ENCODE results near the gene USP40.

USP40 gene

DNA sequence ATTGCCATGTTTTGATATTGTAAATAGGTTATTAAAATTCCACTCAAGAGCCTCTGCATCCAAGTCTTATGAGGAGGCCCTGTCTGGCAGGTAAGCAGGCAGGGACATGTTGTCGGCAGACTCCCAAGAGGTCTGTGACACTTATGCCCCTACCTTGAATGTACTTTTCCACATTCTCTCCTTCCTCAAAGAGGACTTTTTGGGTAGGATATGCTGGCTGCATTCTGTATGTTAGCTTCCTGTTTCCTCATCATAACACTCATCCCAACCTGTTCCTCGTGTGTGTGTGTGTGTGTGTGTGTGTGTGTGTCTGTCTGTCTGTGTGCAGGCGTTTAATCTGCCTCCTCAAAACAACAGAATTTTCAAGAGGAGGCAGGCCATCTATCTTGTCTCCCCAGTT, 75.3 kb downstream of the USP40 start:
- Histone ChIP-seq H3K4me1 (ENCODE audit: control insufficient read depth, insufficient read depth, low read length) (no peaks in the 10 kb centered on the region), H3K9me3 (ENCODE audit: control insufficient read depth, insufficient read depth, low read depth, low read length) (no peaks in the 10 kb centered on the region), H3K4me3 (ENCODE audit: low read depth, low read length) (no peak overlapping the region), H3K36me3 (ENCODE audit: control insufficient read depth in 2 of 2, insufficient read depth in 1 of 2, low read length in 2 of 2) (peaks cover 3 to 65% of the 10 kb centered on the region in 2 experiments), H3K27ac (ENCODE audit: extremely low read depth, low read depth, low read length) (no peak overlapping the region)
- ChIA-PET CTCF (no interaction called here), POLR2A (no interaction called here)
- TF ChIP-seq REPIN1 (tag by site-specific recombination; IDR thresholded peaks at IDR 0.05; ENCODE audit: low read depth) (no peak), ZNF221 (tag by site-specific recombination; IDR thresholded peaks at IDR 0.05; ENCODE audit: borderline replicate concordance) (no peak), ZNF707 (tag by site-specific recombination; IDR thresholded peaks at IDR 0.05) (no peak), ZNF114 (tag by site-specific recombination; IDR thresholded peaks at IDR 0.05) (no peak), FEZF1 (tag by site-specific recombination; IDR thresholded peaks at IDR 0.05) (no peak), ZNF654 (tag by site-specific recombination; IDR thresholded peaks at IDR 0.05; ENCODE audit: low read depth) (no peak), ZNF777 (tag by site-specific recombination; IDR thresholded peaks at IDR 0.05; ENCODE audit: borderline replicate concordance) (no peak), SP7 (tag by site-specific recombination; IDR thresholded peaks at IDR 0.05) (no peak)
- TF ChIP-seq, protein P1, sequence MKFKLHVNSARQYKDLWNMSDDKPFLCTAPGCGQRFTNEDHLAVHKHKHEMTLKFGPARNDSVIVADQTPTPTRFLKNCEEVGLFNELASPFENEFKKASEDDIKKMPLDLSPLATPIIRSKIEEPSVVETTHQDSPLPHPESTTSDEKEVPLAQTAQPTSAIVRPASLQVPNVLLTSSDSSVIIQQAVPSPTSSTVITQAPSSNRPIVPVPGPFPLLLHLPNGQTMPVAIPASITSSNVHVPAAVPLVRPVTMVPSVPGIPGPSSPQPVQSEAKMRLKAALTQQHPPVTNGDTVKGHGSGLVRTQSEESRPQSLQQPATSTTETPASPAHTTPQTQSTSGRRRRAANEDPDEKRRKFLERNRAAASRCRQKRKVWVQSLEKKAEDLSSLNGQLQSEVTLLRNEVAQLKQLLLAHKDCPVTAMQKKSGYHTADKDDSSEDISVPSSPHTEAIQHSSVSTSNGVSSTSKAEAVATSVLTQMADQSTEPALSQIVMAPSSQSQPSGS (tag by site-specific recombination; IDR thresholded peaks at IDR 0.05; ENCODE audit: low read depth): no peak

DNA sequence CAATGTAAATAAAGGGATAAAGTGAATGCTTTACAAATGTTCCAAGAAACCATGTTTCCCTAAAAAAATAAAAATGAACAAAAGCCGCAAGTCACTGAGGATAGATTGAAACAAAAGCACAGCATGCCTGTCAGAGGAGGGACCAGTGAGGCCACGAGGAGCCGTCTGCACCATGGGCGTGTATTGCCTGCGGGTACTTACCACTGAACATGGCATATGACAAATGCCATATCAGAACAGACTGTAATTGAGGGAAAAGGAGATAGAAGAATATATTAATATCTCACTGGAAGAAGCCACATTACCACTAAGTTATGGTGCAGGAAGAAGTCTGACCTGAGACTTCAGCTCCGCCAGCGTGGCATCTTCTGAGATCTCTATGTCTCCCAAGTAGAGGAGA, 75.8 kb downstream of the USP40 start:
- CTCF ChIA-PET: interaction anchor here (0.7 kb wide), 1 partner anchor 368 kb away, joined by 3 read pairs; no protein-coding TSS in a partner anchor
- H3K4me3 ChIP-seq (ENCODE audit: low read depth, low read length): no peak overlapping the region
- H3K4me1 ChIP-seq (ENCODE audit: control insufficient read depth, insufficient read depth, low read length): no peaks in the 10 kb centered on the region
- H3K27ac ChIP-seq (ENCODE audit: extremely low read depth, low read depth, low read length): no peak overlapping the region
- no peaks in the 10 kb centered on the region for H3K9me3 ChIP-seq (ENCODE audit: control insufficient read depth, insufficient read depth, low read depth, low read length)
- POLR2A ChIA-PET: no interaction called here
- TF ChIP-seq ZNF558 (tag by site-specific recombination; IDR thresholded peaks at IDR 0.05): no peak
- no peak for TF ChIP-seq ZNF596 (tag by site-specific recombination; IDR thresholded peaks at IDR 0.05)
- H3K36me3 ChIP-seq (ENCODE audit: control insufficient read depth in 2 of 2, insufficient read depth in 1 of 2, low read length in 2 of 2): peaks cover 3 to 66% of the 10 kb centered on the region in 2 experiments

DNA sequence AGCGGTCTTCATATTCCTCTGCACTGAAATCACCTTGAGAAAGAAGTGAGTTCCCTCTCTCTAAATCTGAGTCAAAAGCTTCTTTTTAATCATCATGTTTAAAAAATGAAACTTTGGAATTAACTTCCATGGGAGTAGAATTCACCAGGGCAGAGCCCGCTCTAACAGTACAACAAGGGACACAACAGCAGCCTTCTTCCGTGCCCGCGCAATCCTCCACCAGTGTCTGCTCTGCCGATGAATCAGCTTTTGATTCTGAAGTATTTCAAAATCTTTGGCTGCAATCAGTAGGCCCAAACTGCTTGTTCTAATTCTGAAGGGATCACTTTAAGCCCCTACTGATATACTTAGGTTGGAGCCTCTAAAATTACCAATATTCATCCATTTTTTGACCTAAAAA, 76.9 kb downstream of the USP40 start:
- Histone ChIP-seq H3K4me3 (ENCODE audit: low read depth, low read length) (no peak overlapping the region), H3K27ac (ENCODE audit: extremely low read depth, low read depth, low read length) (no peak overlapping the region)
- CTCF ChIA-PET: no interaction called here

DNA sequence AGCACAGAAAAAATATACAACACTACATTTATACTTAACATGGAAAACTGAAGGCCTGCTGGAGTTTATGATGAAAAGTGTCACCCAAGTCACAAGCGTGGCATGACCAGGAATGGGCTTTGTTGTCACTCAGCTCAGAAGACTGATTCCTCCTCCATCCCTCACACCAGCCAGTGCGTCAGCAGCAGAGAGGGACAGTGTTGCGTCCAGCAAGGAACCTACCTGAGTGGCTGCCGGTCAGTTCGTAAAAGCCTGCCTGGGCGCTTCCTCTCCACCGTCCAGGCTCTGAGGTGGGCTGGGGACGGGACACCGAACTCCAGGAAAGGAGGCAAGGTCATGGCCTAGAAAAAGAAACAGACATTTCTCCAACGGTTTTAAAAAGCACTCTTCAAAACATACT, 77.4 kb downstream of the USP40 start:
- POLR2A ChIA-PET: no interaction called here
- CTCF ChIA-PET: no interaction called here
- Histone ChIP-seq H3K36me3 (ENCODE audit: control insufficient read depth in 2 of 2, insufficient read depth in 1 of 2, low read length in 2 of 2) (peaks cover 0 to 79% of the 10 kb centered on the region in 2 experiments), H3K4me3 (ENCODE audit: low read depth, low read length) (no peak overlapping the region), H3K27ac (ENCODE audit: extremely low read depth, low read depth, low read length) (no peak overlapping the region), H3K4me1 (ENCODE audit: control insufficient read depth, insufficient read depth, low read length) (no peaks in the 10 kb centered on the region), H3K9me3 (ENCODE audit: control insufficient read depth, insufficient read depth, low read depth, low read length) (no peaks in the 10 kb centered on the region)
- TF ChIP-seq ZNF548 (tag by site-specific recombination; IDR thresholded peaks at IDR 0.05) (no peak), ZNF610 (tag by site-specific recombination; IDR thresholded peaks at IDR 0.05; ENCODE audit: borderline replicate concordance) (no peak), ZNF843 (tag by site-specific recombination; IDR thresholded peaks at IDR 0.05) (no peak), ZNF571 (tag by site-specific recombination; IDR thresholded peaks at IDR 0.05) (no peak), SCRT1 (tag by site-specific recombination; IDR thresholded peaks at IDR 0.05; ENCODE audit: borderline replicate concordance) (no peak), ZNF48 (tag by site-specific recombination; IDR thresholded peaks at IDR 0.05) (no peak)
- TF ChIP-seq, protein P2, sequence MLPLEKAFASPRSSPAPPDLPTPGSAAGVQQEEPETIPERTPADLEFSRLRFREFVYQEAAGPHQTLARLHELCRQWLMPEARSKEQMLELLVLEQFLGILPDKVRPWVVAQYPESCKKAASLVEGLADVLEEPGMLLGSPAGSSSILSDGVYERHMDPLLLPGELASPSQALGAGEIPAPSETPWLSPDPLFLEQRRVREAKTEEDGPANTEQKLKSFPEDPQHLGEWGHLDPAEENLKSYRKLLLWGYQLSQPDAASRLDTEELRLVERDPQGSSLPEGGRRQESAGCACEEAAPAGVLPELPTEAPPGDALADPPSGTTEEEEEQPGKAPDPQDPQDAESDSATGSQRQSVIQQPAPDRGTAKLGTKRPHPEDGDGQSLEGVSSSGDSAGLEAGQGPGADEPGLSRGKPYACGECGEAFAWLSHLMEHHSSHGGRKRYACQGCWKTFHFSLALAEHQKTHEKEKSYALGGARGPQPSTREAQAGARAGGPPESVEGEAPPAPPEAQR (tag by site-specific recombination; IDR thresholded peaks at IDR 0.05): no peak
- TF ChIP-seq, protein P3, sequence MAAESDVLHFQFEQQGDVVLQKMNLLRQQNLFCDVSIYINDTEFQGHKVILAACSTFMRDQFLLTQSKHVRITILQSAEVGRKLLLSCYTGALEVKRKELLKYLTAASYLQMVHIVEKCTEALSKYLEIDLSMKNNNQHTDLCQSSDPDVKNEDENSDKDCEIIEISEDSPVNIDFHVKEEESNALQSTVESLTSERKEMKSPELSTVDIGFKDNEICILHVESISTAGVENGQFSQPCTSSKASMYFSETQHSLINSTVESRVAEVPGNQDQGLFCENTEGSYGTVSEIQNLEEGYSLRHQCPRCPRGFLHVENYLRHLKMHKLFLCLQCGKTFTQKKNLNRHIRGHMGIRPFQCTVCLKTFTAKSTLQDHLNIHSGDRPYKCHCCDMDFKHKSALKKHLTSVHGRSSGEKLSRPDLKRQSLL (tag by site-specific recombination; IDR thresholded peaks at IDR 0.05): no peak

More for the DNA sequence above, 76.9 kb downstream of the USP40 start:
- POLR2A ChIA-PET: no interaction called here
- Histone ChIP-seq H3K36me3 (ENCODE audit: control insufficient read depth in 2 of 2, insufficient read depth in 1 of 2, low read length in 2 of 2) (peaks cover 3 to 74% of the 10 kb centered on the region in 2 experiments), H3K9me3 (ENCODE audit: control insufficient read depth, insufficient read depth, low read depth, low read length) (no peaks in the 10 kb centered on the region), H3K4me1 (ENCODE audit: control insufficient read depth, insufficient read depth, low read length) (no peaks in the 10 kb centered on the region)
- TF ChIP-seq ZNF239 (tag by site-specific recombination; IDR thresholded peaks at IDR 0.05) (no peak), ZNF302 (tag by site-specific recombination; IDR thresholded peaks at IDR 0.05; ENCODE audit: low read depth) (no peak), SP3 (tag by site-specific recombination; IDR thresholded peaks at IDR 0.05) (no peak), KLF7 (tag by site-specific recombination; IDR thresholded peaks at IDR 0.05; ENCODE audit: borderline replicate concordance) (no peak), ZFP41 (tag by site-specific recombination; IDR thresholded peaks at IDR 0.05; ENCODE audit: borderline replicate concordance) (no peak), TCF7L2 (IDR thresholded peaks at IDR 0.05; ENCODE audit: borderline replicate concordance, low read depth, low read length) (no peak), SCRT2 (tag by site-specific recombination; IDR thresholded peaks at IDR 0.05) (no peak), ZNF433 (tag by site-specific recombination; IDR thresholded peaks at IDR 0.05; ENCODE audit: low read depth) (no peak)
- TF ChIP-seq, protein P4, sequence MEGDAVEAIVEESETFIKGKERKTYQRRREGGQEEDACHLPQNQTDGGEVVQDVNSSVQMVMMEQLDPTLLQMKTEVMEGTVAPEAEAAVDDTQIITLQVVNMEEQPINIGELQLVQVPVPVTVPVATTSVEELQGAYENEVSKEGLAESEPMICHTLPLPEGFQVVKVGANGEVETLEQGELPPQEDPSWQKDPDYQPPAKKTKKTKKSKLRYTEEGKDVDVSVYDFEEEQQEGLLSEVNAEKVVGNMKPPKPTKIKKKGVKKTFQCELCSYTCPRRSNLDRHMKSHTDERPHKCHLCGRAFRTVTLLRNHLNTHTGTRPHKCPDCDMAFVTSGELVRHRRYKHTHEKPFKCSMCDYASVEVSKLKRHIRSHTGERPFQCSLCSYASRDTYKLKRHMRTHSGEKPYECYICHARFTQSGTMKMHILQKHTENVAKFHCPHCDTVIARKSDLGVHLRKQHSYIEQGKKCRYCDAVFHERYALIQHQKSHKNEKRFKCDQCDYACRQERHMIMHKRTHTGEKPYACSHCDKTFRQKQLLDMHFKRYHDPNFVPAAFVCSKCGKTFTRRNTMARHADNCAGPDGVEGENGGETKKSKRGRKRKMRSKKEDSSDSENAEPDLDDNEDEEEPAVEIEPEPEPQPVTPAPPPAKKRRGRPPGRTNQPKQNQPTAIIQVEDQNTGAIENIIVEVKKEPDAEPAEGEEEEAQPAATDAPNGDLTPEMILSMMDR (tag by site-specific recombination; IDR thresholded peaks at IDR 0.05): no peak

Measured in HEK293 (cell line).